Measurements from ENCODE around the gene SOX6.

SOX6 gene

GRCh38 chr11:16395601-16396000, 39.3 kb upstream of the SOX6 start:
- Histone ChIP-seq H3K4me1 (ENCODE audit: low read length) (no peaks in the 10 kb centered on the region), H3K4me2 (ENCODE audit: low read depth, low read length) (no peak overlapping the region), H2AFZ (ENCODE audit: low read length) (no peak overlapping the region), H3K36me3 (replicated peaks; ENCODE audit: insufficient read depth, low read length) (no peaks in the 10 kb centered on the region), H3K9ac (ENCODE audit: low read length) (no peak overlapping the region), H3K27ac (ENCODE audit: low read length) (no peak overlapping the region), H3F3A (ENCODE audit: insufficient read depth, low read length) (no peaks in the 10 kb centered on the region), H4K20me1 (ENCODE audit: insufficient read depth, low read length) (no peaks in the 10 kb centered on the region), H3K9me2 (replicated peaks; ENCODE audit: insufficient read depth, low read length) (no peaks in the 10 kb centered on the region), H3K4me3 (ENCODE audit: low read length) (no peak overlapping the region), H3K27me3 (replicated peaks; ENCODE audit: insufficient read depth, low read length) (no peaks in the 10 kb centered on the region), H3K9me3 (replicated peaks; ENCODE audit: insufficient read depth, low read length) (no peaks in the 10 kb centered on the region), H3K79me2 (ENCODE audit: low read length) (no peaks in the 10 kb centered on the region)
- no peak for TF ChIP-seq CTCF (IDR thresholded peaks at IDR 0.05; ENCODE audit: low read length)
- no peak for TF ChIP-seq EZH2phosphoT487 (IDR thresholded peaks at IDR 0.05; ENCODE audit: low read length)
- no peak for TF ChIP-seq EZH2 (optimal IDR thresholded peaks at IDR 0.05; ENCODE audit: low read depth, low read length)
- no peak for DNase-seq

- Histone ChIP-seq H2AFZ (ENCODE audit: low read length) (no peak overlapping the region), H3K27ac (ENCODE audit: low read length) (no peak overlapping the region), H3F3A (ENCODE audit: insufficient read depth, low read length) (no peaks in the 10 kb centered on the region), H3K9me3 (replicated peaks; ENCODE audit: insufficient read depth, low read length) (no peaks in the 10 kb centered on the region), H4K20me1 (ENCODE audit: insufficient read depth, low read length) (no peaks in the 10 kb centered on the region), H3K27me3 (replicated peaks; ENCODE audit: insufficient read depth, low read length) (no peaks in the 10 kb centered on the region), H3K79me2 (ENCODE audit: low read length) (no peaks in the 10 kb centered on the region), H3K36me3 (replicated peaks; ENCODE audit: insufficient read depth, low read length) (no peaks in the 10 kb centered on the region), H3K4me3 (ENCODE audit: low read length) (no peak overlapping the region), H3K9ac (ENCODE audit: low read length) (no peak overlapping the region), H3K9me2 (replicated peaks; ENCODE audit: insufficient read depth, low read length) (no peaks in the 10 kb centered on the region), H3K4me1 (ENCODE audit: low read length) (no peaks in the 10 kb centered on the region), H3K4me2 (ENCODE audit: low read depth, low read length) (no peak overlapping the region)
- no peak for TF ChIP-seq CTCF (IDR thresholded peaks at IDR 0.05; ENCODE audit: low read length)
- TF ChIP-seq EZH2 (optimal IDR thresholded peaks at IDR 0.05; ENCODE audit: low read depth, low read length), result no peak
- TF ChIP-seq EZH2phosphoT487 (IDR thresholded peaks at IDR 0.05; ENCODE audit: low read length), result no peak
- DNase-seq, result no peak
Measured at GRCh38 chr11:16394947-16395346, 38.6 kb upstream of the SOX6 start.

- H2AFZ ChIP-seq (ENCODE audit: low read length), result no peak overlapping the region
Measured at GRCh38 chr11:16393340-16393739, 37.0 kb upstream of the SOX6 start.

More at GRCh38 chr11:16393340-16393739, 37.0 kb upstream of the SOX6 start:
- Histone ChIP-seq H3K9ac (ENCODE audit: low read length) (no peak overlapping the region), H3K4me2 (ENCODE audit: low read depth, low read length) (no peak overlapping the region), H3K79me2 (ENCODE audit: low read length) (no peaks in the 10 kb centered on the region), H3K9me2 (replicated peaks; ENCODE audit: insufficient read depth, low read length) (no peaks in the 10 kb centered on the region), H3K4me1 (ENCODE audit: low read length) (no peaks in the 10 kb centered on the region), H4K20me1 (ENCODE audit: insufficient read depth, low read length) (no peaks in the 10 kb centered on the region), H3F3A (ENCODE audit: insufficient read depth, low read length) (no peaks in the 10 kb centered on the region), H3K27me3 (replicated peaks; ENCODE audit: insufficient read depth, low read length) (no peaks in the 10 kb centered on the region), H3K27ac (ENCODE audit: low read length) (no peak overlapping the region), H3K9me3 (replicated peaks; ENCODE audit: insufficient read depth, low read length) (no peaks in the 10 kb centered on the region), H3K36me3 (replicated peaks; ENCODE audit: insufficient read depth, low read length) (no peaks in the 10 kb centered on the region), H3K4me3 (ENCODE audit: low read length) (no peak overlapping the region)
- TF ChIP-seq EZH2 (optimal IDR thresholded peaks at IDR 0.05; ENCODE audit: low read depth, low read length) (no peak), EZH2phosphoT487 (IDR thresholded peaks at IDR 0.05; ENCODE audit: low read length) (no peak), CTCF (IDR thresholded peaks at IDR 0.05; ENCODE audit: low read length) (no peak)
- no peak for DNase-seq

All from MM.1S (cell line).